C1 segment of cervical spinal cord (tissue), 14 donors: ENCODE data around the gene CINP.
"Not testable (repeated sequence)": the region's sequence is repeated elsewhere in the genome, so short reads cannot be mapped to it uniquely, and the experiment has no call there.

Source experiments
- DNase-seq, 14 donors: peaks; one replicate each; lab custom pipeline; 2025; lab: John Stamatoyannopoulos, UW

Gene CINP

GRCh38 chr14:102353126-102353619, 9.5 kb downstream of the CINP start:
- DNase-seq = no peak

- peak in 1 of 14 donors; percentile 10 for DNase-seq
These were observed 10.5 kb downstream of the CINP start for GRCh38 chr14:102352213-102352612.

- DNase-seq = not testable (repeated sequence)
These were observed 11.1 kb downstream of the CINP start for GRCh38 chr14:102351593-102351992.

DNA sequence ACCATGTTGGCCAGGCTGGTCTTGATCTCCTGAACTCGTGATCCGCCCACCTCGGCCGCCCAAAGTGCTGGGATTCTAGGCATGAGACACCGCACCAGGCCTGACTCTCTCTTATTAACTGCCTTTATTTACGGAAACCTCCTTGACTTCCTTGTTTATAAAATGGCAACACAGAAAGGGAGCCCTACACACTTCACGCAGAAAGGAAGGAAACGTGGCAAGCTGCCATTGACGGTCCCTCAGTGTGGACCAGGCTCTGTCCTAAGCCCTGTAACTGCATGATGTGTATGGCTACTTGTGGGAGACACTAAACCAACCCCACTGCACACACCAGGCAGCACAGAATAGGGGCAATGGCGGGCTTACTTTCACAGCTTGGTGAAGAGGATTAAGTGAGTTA, 11.7 kb downstream of the CINP start:
- DNase-seq = no peak

- no peak for DNase-seq
These were observed 14.3 kb downstream of the CINP start for GRCh38 chr14:102348376-102348775.

GRCh38 chr14:102346645-102347044, 16.0 kb downstream of the CINP start:
- DNase-seq = no peak

- no peak for DNase-seq
These were observed 17.5 kb downstream of the CINP start for GRCh38 chr14:102345232-102345631.

DNA sequence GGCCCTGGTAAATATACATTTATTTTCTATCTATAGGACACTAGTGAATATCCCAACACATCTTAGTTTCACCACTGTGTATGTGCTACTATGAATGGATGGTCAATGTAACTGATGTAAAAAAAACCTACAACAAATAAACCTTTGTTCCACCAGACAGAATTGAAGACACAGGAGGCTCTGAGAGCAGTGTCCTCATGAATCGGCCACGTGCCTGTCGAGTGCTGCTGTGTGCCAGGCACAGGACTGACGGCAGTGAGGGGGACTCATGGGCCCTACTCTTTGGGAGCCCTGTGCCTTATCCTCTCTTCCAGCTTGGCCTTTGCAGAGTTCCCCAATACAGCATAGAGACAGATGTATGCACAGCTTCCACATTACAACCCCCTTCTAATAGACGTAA, 18.2 kb downstream of the CINP start:
- DNase-seq = peak in 12 of 14 donors; percentile 9 to 85 (median 69)

- DNase-seq = no peak
These were observed 18.6 kb downstream of the CINP start for GRCh38 chr14:102344084-102344483.

GRCh38 chr14:102342238-102342637, 20.5 kb downstream of the CINP start:
- DNase-seq = no peak

- no peak for DNase-seq
These were observed 21.1 kb downstream of the CINP start for GRCh38 chr14:102341566-102341965.

- DNase-seq = no peak
These were observed 24.0 kb downstream of the CINP start for GRCh38 chr14:102338724-102339123.

DNA sequence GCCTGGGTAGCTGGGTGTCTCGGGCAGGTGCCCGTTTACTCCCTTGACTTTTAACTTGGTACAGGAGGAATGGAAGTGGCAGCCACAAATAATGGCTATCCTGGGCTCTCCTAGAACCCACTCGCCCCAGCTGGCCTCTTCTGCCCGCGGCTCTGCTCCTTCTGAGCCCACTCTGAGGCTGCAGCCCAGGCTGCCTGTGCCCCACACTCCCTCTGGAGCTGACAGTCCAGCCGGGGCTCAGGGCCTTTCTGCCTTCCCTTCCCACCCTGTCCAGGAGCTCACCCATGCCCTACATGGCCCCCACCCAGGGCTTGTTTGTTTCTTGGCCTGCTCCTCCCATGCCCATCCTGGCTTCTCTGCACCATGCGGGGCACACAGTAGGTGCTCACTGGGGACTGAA, 27.5 kb downstream of the CINP start:
- DNase-seq = no peak

DNA sequence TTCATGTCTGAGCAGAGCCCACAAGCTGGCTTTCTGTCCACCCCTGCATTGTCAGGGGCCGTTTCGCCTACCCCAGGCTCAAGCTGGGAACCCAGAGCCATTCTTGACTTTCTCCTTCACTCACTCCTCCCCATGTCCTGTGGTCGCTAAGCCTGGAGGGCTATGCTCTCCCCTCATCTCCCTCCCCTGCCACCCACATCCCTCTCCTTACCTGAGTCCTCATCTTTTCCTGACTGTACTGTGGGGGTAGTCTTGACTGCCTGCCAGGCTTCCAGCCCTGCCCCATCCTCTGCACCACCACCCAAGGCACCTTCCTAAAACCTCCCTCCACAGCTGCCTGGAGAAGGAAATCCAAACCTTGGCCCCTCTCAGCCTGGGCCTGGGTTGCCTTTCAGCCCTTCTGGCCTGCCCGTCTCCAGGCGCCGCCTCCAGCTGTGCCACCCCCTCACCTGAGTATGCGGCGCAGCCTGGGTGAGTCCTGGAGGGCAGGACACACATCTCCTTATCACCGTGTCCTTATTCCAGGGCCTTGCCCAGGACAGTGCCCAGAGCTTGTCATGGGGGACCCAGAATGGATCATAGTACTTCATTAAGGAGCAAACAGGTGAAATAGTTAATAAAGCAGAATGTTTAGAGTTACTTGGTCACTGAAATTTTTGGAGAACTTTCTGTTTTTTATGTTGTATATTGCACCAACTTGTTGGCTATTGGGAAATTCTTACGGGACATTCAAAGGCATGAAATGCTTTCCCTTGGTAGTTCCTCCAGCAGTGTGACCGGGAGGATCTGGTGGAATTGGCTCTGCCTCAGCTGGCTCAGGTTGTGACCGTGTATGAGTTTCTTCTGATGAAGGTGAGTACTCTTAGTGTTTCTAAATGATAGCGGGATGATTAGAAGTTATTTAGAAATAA, 28.6 kb downstream of the CINP start:
- no peak for DNase-seq

DNA sequence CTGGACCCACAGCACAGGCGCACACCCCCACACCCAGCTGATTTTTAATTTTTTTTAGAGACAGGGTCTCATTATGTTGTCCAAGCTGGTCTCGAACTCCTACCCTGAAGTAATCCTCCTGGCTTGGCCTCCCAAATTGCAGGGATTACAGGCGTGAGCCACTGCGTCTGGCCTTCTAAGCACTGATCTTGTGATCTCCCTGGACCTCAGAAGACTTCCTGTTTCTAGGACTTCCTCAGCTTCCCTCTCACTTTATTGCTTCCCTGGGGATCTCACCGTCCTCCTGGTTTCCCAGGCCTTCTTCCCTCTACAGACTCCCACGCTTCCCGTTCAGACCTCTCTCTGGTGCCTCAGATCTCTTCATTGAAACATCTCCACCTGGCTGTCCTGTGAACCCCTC, 29.3 kb downstream of the CINP start:
- no peak for DNase-seq

DNA sequence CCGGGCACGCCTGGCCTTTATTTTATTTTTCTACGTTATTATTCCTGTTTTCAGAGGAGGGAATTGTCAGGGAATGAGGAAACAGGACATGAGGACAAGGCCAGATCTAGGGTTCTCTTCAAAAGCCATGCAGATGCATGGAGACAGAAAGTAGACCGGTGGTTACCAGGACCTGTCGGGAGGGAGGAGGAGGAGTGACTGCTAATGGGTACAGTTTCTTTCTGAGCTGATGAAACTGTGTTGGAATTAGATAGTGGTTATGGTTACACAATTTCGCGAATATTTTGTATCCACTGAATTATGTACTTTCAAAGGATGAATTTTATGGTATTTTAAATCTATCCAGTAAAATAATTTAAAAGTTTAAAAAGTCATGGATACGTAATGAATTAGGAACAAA, 31.9 kb downstream of the CINP start:
- DNase-seq = no peak

GRCh38 chr14:102329381-102329780, 33.3 kb downstream of the CINP start:
- not testable (repeated sequence) for DNase-seq

DNA sequence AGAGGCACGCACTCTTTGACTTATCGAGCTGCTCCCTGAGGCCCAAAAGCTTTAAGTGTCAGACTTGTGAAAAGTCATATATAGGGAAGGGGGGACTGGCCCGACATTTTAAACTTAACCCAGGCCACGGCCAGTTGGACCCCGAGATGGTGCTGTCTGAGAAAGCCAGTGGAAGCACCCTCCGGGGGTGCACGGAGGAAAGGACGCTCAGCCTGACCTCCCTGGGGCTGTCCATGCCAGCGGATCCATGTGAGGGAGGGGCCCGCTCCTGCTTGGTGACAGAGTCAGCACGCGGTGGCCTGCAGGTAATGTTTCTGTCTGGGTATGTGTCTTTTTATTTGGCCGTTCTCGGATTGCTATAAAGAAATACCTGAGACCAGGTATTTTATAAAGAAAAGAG, 36.1 kb downstream of the CINP start:
- no peak for DNase-seq

DNA sequence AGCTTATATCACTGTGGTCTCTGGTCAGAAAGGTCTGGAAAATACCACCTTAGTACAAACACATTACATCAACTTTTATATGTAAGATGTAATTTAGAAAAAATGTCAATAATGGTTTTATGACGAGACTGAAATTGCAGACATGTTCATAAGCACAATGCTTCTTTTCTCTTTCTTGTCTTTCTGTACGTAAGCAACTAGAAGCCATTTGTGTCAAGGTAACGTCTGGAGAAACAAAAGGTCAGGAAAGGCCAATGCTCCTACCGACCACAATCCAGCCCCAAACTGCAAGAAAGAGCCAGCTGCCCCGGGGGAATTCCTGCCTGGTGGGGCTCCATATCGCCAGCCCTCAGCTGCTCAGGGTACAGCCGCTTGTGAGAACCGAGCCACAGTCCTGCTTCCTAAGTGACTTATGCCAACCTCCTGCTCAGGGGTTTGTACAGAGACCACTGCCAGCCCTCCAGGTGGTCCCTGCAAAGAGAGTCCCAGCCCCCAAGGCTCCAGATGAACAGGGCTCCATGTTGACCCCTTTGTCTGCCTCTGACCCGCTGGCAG, 36.8 kb downstream of the CINP start:
- DNase-seq = no peak

DNA sequence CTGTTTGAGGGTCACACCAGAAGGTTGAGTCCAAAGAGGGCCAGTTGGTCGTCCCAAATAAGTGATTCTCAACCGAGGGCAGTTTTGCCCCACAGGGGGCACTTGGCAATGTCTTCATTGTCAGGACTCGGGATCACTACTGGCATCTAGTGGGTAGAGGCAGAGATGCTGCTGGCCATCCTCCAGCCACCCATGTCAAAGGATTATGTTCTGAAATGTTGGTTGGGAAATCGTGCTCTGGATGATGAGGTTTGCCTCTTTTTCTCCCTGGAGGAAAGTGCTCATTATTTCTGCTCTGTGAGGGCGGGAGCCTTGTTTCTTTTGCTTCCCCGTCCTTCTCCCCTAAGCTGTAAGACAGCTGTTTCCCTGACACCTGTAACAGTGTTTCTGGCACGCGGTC, 39.6 kb downstream of the CINP start:
- DNase-seq = peak in 11 of 14 donors; percentile 13 to 61 (median 39)

- DNase-seq = no peak
These were observed 41.0 kb downstream of the CINP start for GRCh38 chr14:102321456-102322422.
